ENCODE measurements around the gene ACAN. TPM values are rescaled to one million over a fixed set of nuclear protein-coding genes. Genes with fewer than 3 reads are reported as not detected.

ACAN gene
- total and polyA plus RNA-seq, 9 of the 15 experiments (the other 6 are each of a cell fraction or from before 2014, with no cell fraction given) = not detected

DNA sequence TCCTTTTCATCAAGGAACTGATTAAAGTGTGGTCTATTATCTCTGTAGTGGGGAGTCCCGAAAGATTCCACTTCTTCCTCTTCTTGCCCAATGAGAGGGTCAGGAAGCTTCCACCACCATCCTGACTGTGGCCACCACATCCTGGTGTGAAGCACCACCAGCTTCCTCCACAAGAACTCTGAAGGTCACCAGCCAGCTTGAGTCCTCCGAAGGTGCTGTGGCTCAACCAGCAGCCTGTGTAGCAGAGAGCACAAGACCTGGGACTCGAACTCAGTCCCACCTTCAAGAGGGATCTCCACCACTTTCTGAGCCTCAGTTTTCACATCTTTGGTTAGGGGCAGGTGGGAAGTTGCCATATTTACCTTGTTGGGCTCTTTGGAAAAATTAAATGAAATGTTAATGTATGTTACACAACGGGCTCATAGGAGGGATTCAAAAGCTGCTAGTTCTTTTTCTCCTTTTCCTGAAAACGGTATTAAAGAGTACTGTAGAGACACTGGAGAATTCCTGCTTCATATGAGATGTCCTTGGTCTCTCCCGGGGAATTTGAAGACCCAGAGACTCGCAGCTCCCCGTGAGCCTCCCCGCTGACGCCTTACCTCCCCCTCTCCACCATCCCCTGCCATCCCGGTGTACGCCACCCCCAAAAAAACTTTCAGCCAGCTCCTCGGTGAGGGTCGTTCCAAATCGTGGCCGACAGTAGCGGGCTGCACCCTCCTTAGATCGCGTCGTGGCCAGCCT lies 816 bp upstream of the ACAN start:
- no peaks in the 10 kb centered on the region for H3K9me1 ChIP-seq (ENCODE audit: control insufficient read depth, insufficient read depth, low read length)
- ATAC-seq (no peak), FAIRE-seq (no peak), DNase-seq (ENCODE audit: extremely low read depth in 1 of 4, low spot score in 3 of 4) (no peak)
- H3K4me2 ChIP-seq (ENCODE audit: insufficient read depth, low read length) = no peak overlapping the region
- in situ Hi-C loops (cut with MboI) = no loop called here
- H4K20me1 ChIP-seq (replicated peaks; ENCODE audit: control insufficient read depth, insufficient read depth, low read length) = no peaks in the 10 kb centered on the region
- peaks cover 48 to 74% of the 10 kb centered on the region in 2 experiments for H3K27me3 ChIP-seq (ENCODE audit: control insufficient read depth in 2 of 2, insufficient read depth in 2 of 2, low read length in 2 of 2)
- TF ChIP-seq ZNF274 (IDR thresholded peaks at IDR 0.05; ENCODE audit: borderline replicate concordance, low read depth, low read length) (no peak), CHD4 (IDR thresholded peaks at IDR 0.05; ENCODE audit: insufficient read depth, insufficient replicate concordance, low read depth, low read length, poor library complexity, severe bottlenecking) (no peak), KAT8 (IDR thresholded peaks at IDR 0.05; ENCODE audit: low read depth) (no peak)
- TF ChIP-seq, protein P1, sequence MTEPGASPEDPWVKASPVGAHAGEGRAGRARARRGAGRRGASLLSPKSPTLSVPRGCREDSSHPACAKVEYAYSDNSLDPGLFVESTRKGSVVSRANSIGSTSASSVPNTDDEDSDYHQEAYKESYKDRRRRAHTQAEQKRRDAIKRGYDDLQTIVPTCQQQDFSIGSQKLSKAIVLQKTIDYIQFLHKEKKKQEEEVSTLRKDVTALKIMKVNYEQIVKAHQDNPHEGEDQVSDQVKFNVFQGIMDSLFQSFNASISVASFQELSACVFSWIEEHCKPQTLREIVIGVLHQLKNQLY (CRISPR knock-in tag; conservative IDR thresholded peaks at IDR 0.05) = no peak
- BruUV-seq (replicated peaks) = no TSS peak
- no peaks in the 10 kb centered on the region for H3K36me3 ChIP-seq (ENCODE audit: control insufficient read depth, insufficient read depth, low read length)
- H3K9me3 ChIP-seq (replicated peaks; ENCODE audit: control insufficient read depth, insufficient read depth, low read depth, low read length) = no peaks in the 10 kb centered on the region
- 3% methylated on average over 17 of the region's 20 CpGs for WGBS (ENCODE audit: insufficient coverage, low coverage, missing lambda C conversion rate)
- no peak overlapping the region for H2AFZ ChIP-seq (ENCODE audit: low read depth, low read length)
- no peak overlapping the region for H3K9ac ChIP-seq (ENCODE audit: insufficient read depth in 1 of 2, low read depth in 2 of 2, low read length in 2 of 2)
- POLR2A ChIA-PET = interaction anchor here (1.4 kb wide), 1 partner anchor 22 kb away, joined by 4 read pairs; no protein-coding TSS in a partner anchor
- no peaks in the 10 kb centered on the region for H3K79me2 ChIP-seq (ENCODE audit: control insufficient read depth, insufficient read depth, low read length)
- H3K27ac ChIP-seq (ENCODE audit: extremely low read depth, low read depth, low read length) = no peak overlapping the region
- CTCF ChIA-PET (ENCODE audit: low intra/inter-chr PET ratio) = no interaction called here
- H3K4me1 ChIP-seq (replicated peaks in 1 of 2; ENCODE audit: control insufficient read depth in 2 of 2, insufficient read depth in 2 of 2, low read length in 2 of 2) = peaks cover 0 to 9% of the 10 kb centered on the region in 2 experiments; a peak in 2 of 5 replicates
- intact Hi-C loops (cut with micrococcal nuclease) = no loop called here
- H3K4me3 ChIP-seq = no peak overlapping the region

All from K562 (cell line).